Neural crest cell (in vitro differentiated cells): Measurements from ENCODE around the gene SCAPER. TPM values are rescaled to one million over a fixed set of nuclear protein-coding genes. Genes with fewer than 3 reads are reported as not detected.

Source experiments
- DNase-seq: peaks from one replicate; pipeline ENCODE4 v3.0.0; 2021; ENCODE audit warnings: low read depth, mixed read lengths, low spot score
- H3K27ac Mint-ChIP-seq: one replicate; pipeline ENCODE4 v1.8.0; 2021; ENCODE audit warnings: mild to moderate bottlenecking, mixed read lengths; ENCODE audit not compliant: unreplicated experiment
- H3K27me3 Mint-ChIP-seq: 2 replicates; pipeline ENCODE4 v1.8.0; 2021; ENCODE audit warnings: low read depth, mild to moderate bottlenecking, mixed read lengths
- H3K36me3 Mint-ChIP-seq: 2 replicates; pipeline ENCODE4 v1.8.0; 2021; ENCODE audit warnings: low read depth, mild to moderate bottlenecking, mixed read lengths
- H3K4me1 Mint-ChIP-seq: 2 replicates; pipeline ENCODE4 v1.8.0; 2021; ENCODE audit warnings: mixed read lengths
- H3K4me3 Mint-ChIP-seq: one replicate; pipeline ENCODE4 v1.8.0; 2021; ENCODE audit warnings: mild to moderate bottlenecking, mixed read lengths
- H3K9me3 Mint-ChIP-seq: 2 replicates; pipeline ENCODE4 v1.8.0; 2021; ENCODE audit warnings: mixed read lengths
- CTCF ChIP-seq: fragments of 200-600 bp; sonication (generic); conservative IDR thresholded peaks from 2 replicates; pipeline ENCODE4 v1.5.0; 2021; ENCODE audit warnings: antibody characterized with exemption, mild to moderate bottlenecking
- total RNA-seq: library from RNA; stranded (reverse); gene quantifications from 2 replicates; pipeline ENCODE4 v1.2.1, GENCODE V29; 2021

SCAPER gene
- total RNA-seq, 1 donor from 2014 or later: 15.3 TPM

GRCh38 chr15:76553564-76553963 is 351.6 kb downstream of the SCAPER start:
- Mint-ChIP-seq H3K4me3 (no peak overlapping the region), H3K27ac (no peak overlapping the region), H3K4me1 (no peaks in the 10 kb centered on the region), H3K36me3 (no peaks in the 10 kb centered on the region), H3K27me3 (no peaks in the 10 kb centered on the region), H3K9me3 (peaks cover 6% of the 10 kb centered on the region)
- DNase-seq: no peak
- TF ChIP-seq CTCF: no peak

- Mint-ChIP-seq H3K36me3 (no peaks in the 10 kb centered on the region), H3K9me3 (peaks cover 6% of the 10 kb centered on the region), H3K4me1 (no peaks in the 10 kb centered on the region), H3K4me3 (no peak overlapping the region), H3K27me3 (no peaks in the 10 kb centered on the region), H3K27ac (no peak overlapping the region)
- no peak for DNase-seq
- TF ChIP-seq CTCF: no peak
Observed at GRCh38 chr15:76553102-76553501, 352.0 kb downstream of the SCAPER start.

- peaks cover 3% of the 10 kb centered on the region for H3K9me3 Mint-ChIP-seq
Observed at GRCh38 chr15:76546805-76547204, 358.3 kb downstream of the SCAPER start.

GRCh38 chr15:76533995-76534394 is 371.1 kb downstream of the SCAPER start:
- TF ChIP-seq CTCF: no peak
- no peak for DNase-seq
- Mint-ChIP-seq H3K27me3 (no peaks in the 10 kb centered on the region), H3K4me3 (no peak overlapping the region), H3K9me3 (no peaks in the 10 kb centered on the region), H3K36me3 (no peaks in the 10 kb centered on the region), H3K27ac (no peak overlapping the region), H3K4me1 (no peaks in the 10 kb centered on the region)

More at GRCh38 chr15:76546805-76547204, 358.3 kb downstream of the SCAPER start:
- no peaks in the 10 kb centered on the region for H3K36me3 Mint-ChIP-seq
- H3K4me3 Mint-ChIP-seq: no peak overlapping the region
- no peaks in the 10 kb centered on the region for H3K27me3 Mint-ChIP-seq
- no peaks in the 10 kb centered on the region for H3K4me1 Mint-ChIP-seq
- H3K27ac Mint-ChIP-seq: no peak overlapping the region
- no peak for DNase-seq
- TF ChIP-seq CTCF: no peak

GRCh38 chr15:76533060-76533820 is 371.9 kb downstream of the SCAPER start:
- no peak for DNase-seq
- Mint-ChIP-seq H3K27ac (no peak overlapping the region), H3K27me3 (no peaks in the 10 kb centered on the region), H3K4me3 (no peak overlapping the region), H3K9me3 (no peaks in the 10 kb centered on the region), H3K36me3 (no peaks in the 10 kb centered on the region), H3K4me1 (no peaks in the 10 kb centered on the region)
- no peak for TF ChIP-seq CTCF
